ENCODE data around the gene NFATC2.

The NFATC2 gene

GRCh38 chr20:51529081-51529681 lies 13.3 kb downstream of the NFATC2 start:
- TF ChIP-seq ZBTB7A (IDR thresholded peaks at IDR 0.05; ENCODE audit: low read depth) (no peak), NFIC (IDR thresholded peaks at IDR 0.05) (no peak), CREB1 (IDR thresholded peaks at IDR 0.05; ENCODE audit: low read depth) (no peak), RAD21 (IDR thresholded peaks at IDR 0.05; ENCODE audit: low read depth) (no peak), TAF1 (IDR thresholded peaks at IDR 0.05; ENCODE audit: low read depth) (no peak), TCF12 (IDR thresholded peaks at IDR 0.05; ENCODE audit: low read depth) (no peak), EP300 (IDR thresholded peaks at IDR 0.05; ENCODE audit: borderline replicate concordance) (no peak), MAX (IDR thresholded peaks at IDR 0.05) (no peak)

GRCh38 chr20:51528263-51529027 lies 14.1 kb downstream of the NFATC2 start:
- no peak for TF ChIP-seq CEBPB (IDR thresholded peaks at IDR 0.05)
- no peak for TF ChIP-seq TAF1 (IDR thresholded peaks at IDR 0.05; ENCODE audit: low read depth)
- no peak for TF ChIP-seq TEAD4 (IDR thresholded peaks at IDR 0.05)
- no peak for TF ChIP-seq YY1 (IDR thresholded peaks at IDR 0.05; ENCODE audit: low read depth)
- no peak for TF ChIP-seq RAD21 (IDR thresholded peaks at IDR 0.05; ENCODE audit: low read depth)
- no peak for TF ChIP-seq EGR1 (IDR thresholded peaks at IDR 0.05)
- TF ChIP-seq USF1 (IDR thresholded peaks at IDR 0.05): no peak
- no peak for TF ChIP-seq REST (IDR thresholded peaks at IDR 0.05; ENCODE audit: low read depth)
- TF ChIP-seq TCF12 (IDR thresholded peaks at IDR 0.05; ENCODE audit: low read depth): no peak
- TF ChIP-seq ZBTB7A (IDR thresholded peaks at IDR 0.05; ENCODE audit: low read depth): no peak
- TF ChIP-seq NFIC (IDR thresholded peaks at IDR 0.05): no peak
- TF ChIP-seq EP300 (IDR thresholded peaks at IDR 0.05; ENCODE audit: borderline replicate concordance): no peak
- no peak for TF ChIP-seq MAX (IDR thresholded peaks at IDR 0.05)

GRCh38 chr20:51526754-51527153 lies 15.8 kb downstream of the NFATC2 start:
- no peak for TF ChIP-seq TCF12 (IDR thresholded peaks at IDR 0.05; ENCODE audit: low read depth)
- no peak for TF ChIP-seq TAF1 (IDR thresholded peaks at IDR 0.05; ENCODE audit: low read depth)
- TF ChIP-seq YY1 (IDR thresholded peaks at IDR 0.05; ENCODE audit: low read depth): no peak
- TF ChIP-seq FOXM1 (IDR thresholded peaks at IDR 0.05; ENCODE audit: borderline replicate concordance, low read depth): no peak
- TF ChIP-seq CREB1 (IDR thresholded peaks at IDR 0.05; ENCODE audit: low read depth): no peak
- no peak for TF ChIP-seq ZBTB7A (IDR thresholded peaks at IDR 0.05; ENCODE audit: low read depth)
- no peak for TF ChIP-seq TEAD4 (IDR thresholded peaks at IDR 0.05)
- no peak for TF ChIP-seq CEBPB (IDR thresholded peaks at IDR 0.05)
- no peak for TF ChIP-seq USF1 (IDR thresholded peaks at IDR 0.05)
- no peak for TF ChIP-seq EGR1 (IDR thresholded peaks at IDR 0.05)
- TF ChIP-seq NFIC (IDR thresholded peaks at IDR 0.05): no peak
- TF ChIP-seq REST (IDR thresholded peaks at IDR 0.05; ENCODE audit: low read depth): no peak
- no peak for TF ChIP-seq MAX (IDR thresholded peaks at IDR 0.05)
- TF ChIP-seq EP300 (IDR thresholded peaks at IDR 0.05; ENCODE audit: borderline replicate concordance): no peak
- TF ChIP-seq RAD21 (IDR thresholded peaks at IDR 0.05; ENCODE audit: low read depth): no peak

- TF ChIP-seq TAF1 (IDR thresholded peaks at IDR 0.05; ENCODE audit: low read depth) (no peak), FOXM1 (IDR thresholded peaks at IDR 0.05; ENCODE audit: borderline replicate concordance, low read depth) (no peak), MAX (IDR thresholded peaks at IDR 0.05) (no peak), CEBPB (IDR thresholded peaks at IDR 0.05) (no peak), USF1 (IDR thresholded peaks at IDR 0.05) (no peak), EGR1 (IDR thresholded peaks at IDR 0.05) (no peak), NFIC (IDR thresholded peaks at IDR 0.05) (no peak), EP300 (IDR thresholded peaks at IDR 0.05; ENCODE audit: borderline replicate concordance) (no peak), TCF12 (IDR thresholded peaks at IDR 0.05; ENCODE audit: low read depth) (no peak), RAD21 (IDR thresholded peaks at IDR 0.05; ENCODE audit: low read depth) (no peak), ZBTB7A (IDR thresholded peaks at IDR 0.05; ENCODE audit: low read depth) (no peak), YY1 (IDR thresholded peaks at IDR 0.05; ENCODE audit: low read depth) (no peak), TEAD4 (IDR thresholded peaks at IDR 0.05) (no peak), REST (IDR thresholded peaks at IDR 0.05; ENCODE audit: low read depth) (no peak), CREB1 (IDR thresholded peaks at IDR 0.05; ENCODE audit: low read depth) (no peak)
Measured at GRCh38 chr20:51526106-51526470, 16.4 kb downstream of the NFATC2 start.
